HCT116 (cell line): ENCODE measurements around the gene HIRA. TPM values are rescaled to one million over a fixed set of nuclear protein-coding genes. Genes with fewer than 3 reads are reported as not detected.
A peak's percentile ranks its signal among the peaks of the same experiment; 100 is the strongest.

Experiments
- ATAC-seq: fragments of 200-7000 bp; cut with Tn5 transposase; 2 replicates; pipeline ENCODE4 v1.9.1; 2020; ENCODE audit warnings: mild to moderate bottlenecking, moderate library complexity
- BruUV-seq: library from RNA; stranded (reverse); fragments of 400-500 nt; replicated peaks from 2 replicates; lab custom pipeline; 2021; lab: Mats Ljungman, UMichigan
- CTCF ChIA-PET: fragments of 300-600 bp; sonication (Branson Sonifier 250); formaldehyde crosslinking; loops from one replicate; lab custom pipeline; 2021; ENCODE audit warnings: antibody characterized with exemption; lab: Charles Lee
- POLR2A ChIA-PET: fragments of 300-600, 350-600 bp; sonication (Branson Sonifier 250); formaldehyde crosslinking; loops from one replicate; lab custom pipeline; 2021; ENCODE audit warnings: antibody characterized with exemption; lab: Charles Lee
- RAD21 ChIA-PET, 2 experiments: fragments of 300-600 bp; sonication (Branson Sonifier 250); formaldehyde crosslinking; loops; one replicate each; lab custom pipeline; 2023; ENCODE audit warnings: low total read pairs in 2 of 2; ENCODE audit not compliant: uncharacterized antibody in 2 of 2, unreplicated experiment in 2 of 2, low non-redundant PET in 1 of 2; lab: Charles Lee
- DNase-seq: peaks from one replicate; pipeline ENCODE4 v3.0.0-alpha.2; 2010; ENCODE audit warnings: low read depth, low spot score
- H2AFZ ChIP-seq: fragments of 200-600 bp; shearing (Covaris generic), sonication (generic); 2 replicates; pipeline ENCODE4 v1.6.1; 2017; ENCODE audit warnings: low read depth, mixed run types, mixed read lengths, antibody characterized with exemption, low read length; ENCODE audit not compliant: poor library complexity, severe bottlenecking
- H3K27ac ChIP-seq: 2 replicates; pipeline ENCODE4 v1.5.1; 2012; ENCODE audit warnings: low read depth, low read length
- H3K27me3 ChIP-seq: fragments of 200-600 bp; sonication (generic); 2 replicates; pipeline ENCODE4 v1.6.1; 2016; ENCODE audit warnings: mixed run types, low read length, mixed read lengths; ENCODE audit not compliant: insufficient read depth
- H3K36me3 ChIP-seq, 2 experiments: fragments of 200-500 bp in 1 of 2; fragments of 200-600 bp in 1 of 2; sonication (Bioruptor generic) in 1 of 2; sonication (generic) in 1 of 2; 2 replicates each; pipeline versions ENCODE4 v1.5.1 to v1.6.1; 2014 to 2016; ENCODE audit warnings: low read length in 2 of 2, inconsistent platforms in 1 of 2, mixed read lengths in 1 of 2, mixed run types in 1 of 2; ENCODE audit not compliant: insufficient read depth in 2 of 2, control insufficient read depth in 1 of 2
- H3K4me1 ChIP-seq, 2 experiments: fragments of 200-600 bp in 1 of 2; sonication (generic) in 1 of 2; 2 replicates each; pipeline versions ENCODE4 v1.5.1 to v1.6.1; 2012 to 2017; ENCODE audit warnings: low read length in 2 of 2, inconsistent platforms in 1 of 2, mild to moderate bottlenecking in 1 of 2, mixed read lengths in 1 of 2, mixed run types in 1 of 2, moderate library complexity in 1 of 2; ENCODE audit not compliant: insufficient read depth in 2 of 2, control insufficient read depth in 1 of 2
- H3K4me2 ChIP-seq: fragments of 200-600 bp; sonication (generic); 2 replicates; pipeline ENCODE4 v1.6.1; 2017; ENCODE audit warnings: mixed run types, low read length, mixed read lengths
- H3K4me3 ChIP-seq, 2 experiments: fragments of 200-600 bp in 1 of 2; sonication (generic) in 1 of 2; replicated peaks in 1 of 2; 2 replicates each; pipeline ENCODE4 v1.5.1; 2011 to 2016; ENCODE audit warnings: low read length in 2 of 2, control low read depth in 1 of 2, low read depth in 1 of 2, mild to moderate bottlenecking in 1 of 2, mixed read lengths in 1 of 2, mixed run types in 1 of 2
- H3K79me2 ChIP-seq: fragments of 200-600 bp; sonication (generic); 2 replicates; pipeline ENCODE4 v1.6.1; 2017; ENCODE audit warnings: mild to moderate bottlenecking, mixed run types, low read length, moderate library complexity, mixed read lengths; ENCODE audit not compliant: insufficient read depth
- H3K9ac ChIP-seq: fragments of 200-600 bp; sonication (generic); 2 replicates; pipeline ENCODE4 v1.6.1; 2016; ENCODE audit warnings: low read length, mixed read lengths
- H3K9me2 ChIP-seq: fragments of 200-600 bp; sonication (generic), shearing (Covaris generic); 2 replicates; pipeline ENCODE4 v1.6.1; 2017; ENCODE audit warnings: mixed run types, mild to moderate bottlenecking, moderate library complexity; ENCODE audit not compliant: insufficient read depth
- H3K9me3 ChIP-seq, 2 experiments: fragments of 200-500 bp in 1 of 2; fragments of 200-600 bp in 1 of 2; sonication (Bioruptor generic) in 1 of 2; sonication (generic) in 1 of 2; 2 replicates each; pipeline ENCODE4 v1.6.1; 2014 to 2017; ENCODE audit warnings: low read length in 2 of 2, mixed read lengths in 2 of 2, inconsistent platforms in 1 of 2, low read depth in 1 of 2, mild to moderate bottlenecking in 1 of 2, mixed run types in 1 of 2, moderate library complexity in 1 of 2; ENCODE audit not compliant: control insufficient read depth in 1 of 2, insufficient read depth in 1 of 2
- H4K20me1 ChIP-seq: fragments of 200-600 bp; sonication (generic), shearing (Covaris generic); 2 replicates; pipeline ENCODE4 v1.6.1; 2017; ENCODE audit warnings: mixed run types, mild to moderate bottlenecking, moderate library complexity; ENCODE audit not compliant: insufficient read depth
- CBX3 ChIP-seq: IDR thresholded peaks from 2 replicates; pipeline ENCODE4 v1.6.1; 2012; ENCODE audit warnings: low read depth
- CEBPB ChIP-seq: IDR thresholded peaks from 2 replicates; pipeline ENCODE4 v1.6.1; 2012; ENCODE audit warnings: low read depth
- EGR1 ChIP-seq: IDR thresholded peaks from 2 replicates; pipeline ENCODE4 v1.6.1; 2012; ENCODE audit warnings: low read depth
- ELF1 ChIP-seq: IDR thresholded peaks from 2 replicates; pipeline ENCODE4 v1.6.1; 2012; ENCODE audit warnings: low read depth, borderline replicate concordance
- FOSL1 ChIP-seq: IDR thresholded peaks from 2 replicates; pipeline ENCODE4 v1.6.1; 2012; ENCODE audit warnings: low read depth
- POLR2A ChIP-seq: IDR thresholded peaks from 2 replicates; pipeline ENCODE4 v1.7.0; 2011; ENCODE audit warnings: borderline replicate concordance; ENCODE audit not compliant: insufficient read depth, insufficient read length; ENCODE audit errors: extremely low read depth
- RAD21 ChIP-seq: IDR thresholded peaks from 2 replicates; pipeline ENCODE4 v1.6.1; 2012; ENCODE audit warnings: low read depth, mild to moderate bottlenecking
- SIN3A ChIP-seq: IDR thresholded peaks from 2 replicates; pipeline ENCODE4 v1.6.1; 2012; ENCODE audit warnings: low read depth
- SP1 ChIP-seq: IDR thresholded peaks from 2 replicates; pipeline ENCODE4 v1.6.1; 2012; ENCODE audit warnings: low read depth
- SRF ChIP-seq: IDR thresholded peaks from 2 replicates; pipeline ENCODE4 v1.6.1; 2012; ENCODE audit warnings: low read depth
- TCF7L2 ChIP-seq: IDR thresholded peaks from 2 replicates; pipeline ENCODE4 v1.7.0; 2011; ENCODE audit warnings: borderline replicate concordance, inconsistent platforms; ENCODE audit not compliant: insufficient read depth, insufficient read length; ENCODE audit errors: extremely low read depth
- YY1 ChIP-seq: IDR thresholded peaks from 2 replicates; pipeline ENCODE4 v1.6.1; 2011; ENCODE audit warnings: low read length, low read depth, moderate library complexity, mild to moderate bottlenecking; ENCODE audit not compliant: insufficient replicate concordance; ENCODE audit errors: extremely low read depth
- ZFX ChIP-seq: fragments of 450-650 bp; IDR thresholded peaks from 2 replicates; pipeline ENCODE4 v1.6.1; 2017
- ZNF274 ChIP-seq: fragments of 200-500 bp; sonication (Bioruptor generic); IDR thresholded peaks from 2 replicates; pipeline ENCODE4 v1.6.1; 2014; ENCODE audit warnings: mild to moderate bottlenecking, low read depth, low read length, inconsistent platforms
- intact Hi-C: fragments of 100-400 bp; cut with micrococcal nuclease; formaldehyde crosslinking; loops from 2 replicates; pipeline ENCODE4 v1.10.0; 2022
- total RNA-seq: library from RNA; stranded (reverse); gene quantifications from one replicate; pipeline ENCODE4 v1.2.1, GENCODE V29; 2021; ENCODE audit not compliant: unreplicated experiment
- TF ChIP-seq, protein P1 (sequence below): IDR thresholded peaks from 2 replicates; pipeline ENCODE4 v1.6.1; 2012
- TF ChIP-seq, protein P2 (sequence below): IDR thresholded peaks from 2 replicates; pipeline ENCODE4 v1.6.1; 2012
- TF ChIP-seq, protein P3 (sequence below), 3 experiments: fragments of 200-600 bp in 1 of 3; sonication (generic) in 1 of 3; IDR thresholded peaks in 2 of 3; conservative IDR thresholded peaks in 1 of 3; 2 replicates each; pipeline ENCODE4 v1.5.1; 2012 to 2017; ENCODE audit warnings: low read depth in 2 of 3, low read length in 2 of 3, antibody characterized with exemption in 1 of 3, borderline replicate concordance in 1 of 3, control low read depth in 1 of 3, mild to moderate bottlenecking in 1 of 3, mixed read lengths in 1 of 3, mixed run types in 1 of 3, moderate library complexity in 1 of 3; ENCODE audit not compliant: insufficient read depth in 1 of 3
- TF ChIP-seq, protein P4 (sequence below): IDR thresholded peaks from 2 replicates; pipeline ENCODE4 v1.6.1; 2011; ENCODE audit warnings: mild to moderate bottlenecking, low read length, moderate library complexity; ENCODE audit not compliant: insufficient replicate concordance; ENCODE audit errors: extremely low read depth

HIRA gene
- total RNA-seq, 1 experiment from 2014 or later, result 30.6 TPM

- Histone ChIP-seq H3K9ac (peak overlapping the region; percentile 93), H3K27me3 (no peaks in the 10 kb centered on the region), H3K79me2 (peaks cover 84% of the 10 kb centered on the region), H3K4me2 (peak overlapping the region; percentile 81), H3K4me1 (peaks cover 14 to 23% of the 10 kb centered on the region in 2 experiments; a peak in 3 of 4 replicates), H2AFZ (no peak overlapping the region), H3K9me2 (no peaks in the 10 kb centered on the region), H4K20me1 (peaks cover 9% of the 10 kb centered on the region; the same call in 1 of the 2 replicates), H3K27ac (peak overlapping the region; percentile 86), H3K9me3 (no peaks in the 10 kb centered on the region), H3K4me3 (peak overlapping the region; percentile 80 to 91), H3K36me3 (peaks cover 4 to 30% of the 10 kb centered on the region in 2 experiments; a peak in 3 of 4 replicates)
- ChIA-PET CTCF (interaction anchor here (1.8 kb wide), 1 partner anchor 299 kb away, joined by 8 read pairs; the partner anchor contains the start of gene SLC25A1), RAD21 (no interaction called here), POLR2A (interaction anchor here (0.8 to 1.2 kb wide), 2 partner anchors 16 to 31 kb away, joined by 3 to 5 read pairs; no protein-coding TSS in a partner anchor)
- BruUV-seq, result TSS peak; percentile 51
- ATAC-seq (no peak), DNase-seq (no peak)
- intact Hi-C loops, result loop anchor here (5.0 to 10.0 kb wide), 4 partner anchors 154 to 356 kb away; partner anchors contain the start of genes DGCR2 and ESS2
- no peak for TF ChIP-seq SIN3A
- TF ChIP-seq, protein P1, sequence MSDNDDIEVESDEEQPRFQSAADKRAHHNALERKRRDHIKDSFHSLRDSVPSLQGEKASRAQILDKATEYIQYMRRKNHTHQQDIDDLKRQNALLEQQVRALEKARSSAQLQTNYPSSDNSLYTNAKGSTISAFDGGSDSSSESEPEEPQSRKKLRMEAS, result no peak
- TF ChIP-seq CBX3, result no peak
- TF ChIP-seq FOSL1, result no peak
- TF ChIP-seq YY1, result no peak
- TF ChIP-seq, protein P2, sequence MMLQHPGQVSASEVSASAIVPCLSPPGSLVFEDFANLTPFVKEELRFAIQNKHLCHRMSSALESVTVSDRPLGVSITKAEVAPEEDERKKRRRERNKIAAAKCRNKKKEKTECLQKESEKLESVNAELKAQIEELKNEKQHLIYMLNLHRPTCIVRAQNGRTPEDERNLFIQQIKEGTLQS, result no peak
- no peak for TF ChIP-seq SP1
- TF ChIP-seq EGR1, result no peak
- no peak for TF ChIP-seq POLR2A
- TF ChIP-seq SRF, result no peak
- TF ChIP-seq RAD21, result no peak
- no peak for TF ChIP-seq ZFX
- TF ChIP-seq ZNF274, result no peak
- no peak for TF ChIP-seq CEBPB
- TF ChIP-seq, protein P3, sequence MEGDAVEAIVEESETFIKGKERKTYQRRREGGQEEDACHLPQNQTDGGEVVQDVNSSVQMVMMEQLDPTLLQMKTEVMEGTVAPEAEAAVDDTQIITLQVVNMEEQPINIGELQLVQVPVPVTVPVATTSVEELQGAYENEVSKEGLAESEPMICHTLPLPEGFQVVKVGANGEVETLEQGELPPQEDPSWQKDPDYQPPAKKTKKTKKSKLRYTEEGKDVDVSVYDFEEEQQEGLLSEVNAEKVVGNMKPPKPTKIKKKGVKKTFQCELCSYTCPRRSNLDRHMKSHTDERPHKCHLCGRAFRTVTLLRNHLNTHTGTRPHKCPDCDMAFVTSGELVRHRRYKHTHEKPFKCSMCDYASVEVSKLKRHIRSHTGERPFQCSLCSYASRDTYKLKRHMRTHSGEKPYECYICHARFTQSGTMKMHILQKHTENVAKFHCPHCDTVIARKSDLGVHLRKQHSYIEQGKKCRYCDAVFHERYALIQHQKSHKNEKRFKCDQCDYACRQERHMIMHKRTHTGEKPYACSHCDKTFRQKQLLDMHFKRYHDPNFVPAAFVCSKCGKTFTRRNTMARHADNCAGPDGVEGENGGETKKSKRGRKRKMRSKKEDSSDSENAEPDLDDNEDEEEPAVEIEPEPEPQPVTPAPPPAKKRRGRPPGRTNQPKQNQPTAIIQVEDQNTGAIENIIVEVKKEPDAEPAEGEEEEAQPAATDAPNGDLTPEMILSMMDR (IDR thresholded peaks at IDR 0.05 in 2 of 3, conservative IDR thresholded peaks at IDR 0.05 in 1 of 3; ENCODE audit: borderline replicate concordance in 1 of 3, insufficient read depth in 1 of 3, low read depth in 2 of 3, low read length in 2 of 3), result no peak
- no peak for TF ChIP-seq ELF1
- TF ChIP-seq, protein P4, sequence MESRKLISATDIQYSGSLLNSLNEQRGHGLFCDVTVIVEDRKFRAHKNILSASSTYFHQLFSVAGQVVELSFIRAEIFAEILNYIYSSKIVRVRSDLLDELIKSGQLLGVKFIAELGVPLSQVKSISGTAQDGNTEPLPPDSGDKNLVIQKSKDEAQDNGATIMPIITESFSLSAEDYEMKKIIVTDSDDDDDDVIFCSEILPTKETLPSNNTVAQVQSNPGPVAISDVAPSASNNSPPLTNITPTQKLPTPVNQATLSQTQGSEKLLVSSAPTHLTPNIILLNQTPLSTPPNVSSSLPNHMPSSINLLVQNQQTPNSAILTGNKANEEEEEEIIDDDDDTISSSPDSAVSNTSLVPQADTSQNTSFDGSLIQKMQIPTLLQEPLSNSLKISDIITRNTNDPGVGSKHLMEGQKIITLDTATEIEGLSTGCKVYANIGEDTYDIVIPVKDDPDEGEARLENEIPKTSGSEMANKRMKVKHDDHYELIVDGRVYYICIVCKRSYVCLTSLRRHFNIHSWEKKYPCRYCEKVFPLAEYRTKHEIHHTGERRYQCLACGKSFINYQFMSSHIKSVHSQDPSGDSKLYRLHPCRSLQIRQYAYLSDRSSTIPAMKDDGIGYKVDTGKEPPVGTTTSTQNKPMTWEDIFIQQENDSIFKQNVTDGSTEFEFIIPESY, result no peak
- TF ChIP-seq TCF7L2, result no peak
Measured at GRCh38 chr22:19478045-19478900, 46.7 kb upstream of the HIRA start.
